ENCODE data around the gene MROH8.
"Not testable (repeated sequence)": the region's sequence is repeated elsewhere in the genome, so short reads cannot be mapped to it uniquely, and the experiment has no call there.

Gene MROH8

GRCh38 chr20:37160683-37161082 lies 18.7 kb downstream of the MROH8 start:
- H3K4me3 ChIP-seq (replicated peaks; ENCODE audit: low read depth, low read length) = no peak overlapping the region
- DNase-seq (ENCODE audit: extremely low read depth, low read depth) = no peak
- TF ChIP-seq CTCF (IDR thresholded peaks at IDR 0.05; ENCODE audit: low read depth, low read length, missing control alignments) = no peak

- no peak for TF ChIP-seq CTCF (IDR thresholded peaks at IDR 0.05; ENCODE audit: low read depth, low read length, missing control alignments)
- H3K4me3 ChIP-seq (replicated peaks; ENCODE audit: low read depth, low read length) = no peak overlapping the region
- DNase-seq (ENCODE audit: extremely low read depth, low read depth) = no peak
Observed at GRCh38 chr20:37158248-37158647, 21.1 kb downstream of the MROH8 start.

GRCh38 chr20:37155987-37156386 lies 23.4 kb downstream of the MROH8 start:
- H3K4me3 ChIP-seq (replicated peaks; ENCODE audit: low read depth, low read length) = no peak overlapping the region
- no peak for TF ChIP-seq CTCF (IDR thresholded peaks at IDR 0.05; ENCODE audit: low read depth, low read length, missing control alignments)
- DNase-seq (ENCODE audit: extremely low read depth, low read depth) = no peak

GRCh38 chr20:37154684-37155298 lies 24.6 kb downstream of the MROH8 start:
- DNase-seq (ENCODE audit: extremely low read depth, low read depth) = no peak
- H3K4me3 ChIP-seq (replicated peaks; ENCODE audit: low read depth, low read length) = no peak overlapping the region
- no peak for TF ChIP-seq CTCF (IDR thresholded peaks at IDR 0.05; ENCODE audit: low read depth, low read length, missing control alignments)

- no peak overlapping the region for H3K4me3 ChIP-seq (replicated peaks; ENCODE audit: low read depth, low read length)
- no peak for DNase-seq (ENCODE audit: extremely low read depth, low read depth)
- no peak for TF ChIP-seq CTCF (IDR thresholded peaks at IDR 0.05; ENCODE audit: low read depth, low read length, missing control alignments)
Observed at GRCh38 chr20:37152284-37152683, 27.1 kb downstream of the MROH8 start.

GRCh38 chr20:37151529-37151928 lies 27.8 kb downstream of the MROH8 start:
- H3K4me3 ChIP-seq (replicated peaks; ENCODE audit: low read depth, low read length) = no peak overlapping the region
- TF ChIP-seq CTCF (IDR thresholded peaks at IDR 0.05; ENCODE audit: low read depth, low read length, missing control alignments) = no peak
- no peak for DNase-seq (ENCODE audit: extremely low read depth, low read depth)

- DNase-seq (ENCODE audit: extremely low read depth, low read depth); H3K4me3 ChIP-seq (replicated peaks; ENCODE audit: low read depth, low read length): not testable (repeated sequence)
Observed at GRCh38 chr20:37150864-37151263, 28.5 kb downstream of the MROH8 start.
